Epidermal melanocyte (primary cell): ENCODE data around the gene DAAM2.

Experiments used
- DNase-seq: peaks from one replicate; pipeline ENCODE4 v3.0.0; 2011; ENCODE audit warnings: low spot score; ENCODE audit not compliant: insufficient read length

The DAAM2 gene

DNA sequence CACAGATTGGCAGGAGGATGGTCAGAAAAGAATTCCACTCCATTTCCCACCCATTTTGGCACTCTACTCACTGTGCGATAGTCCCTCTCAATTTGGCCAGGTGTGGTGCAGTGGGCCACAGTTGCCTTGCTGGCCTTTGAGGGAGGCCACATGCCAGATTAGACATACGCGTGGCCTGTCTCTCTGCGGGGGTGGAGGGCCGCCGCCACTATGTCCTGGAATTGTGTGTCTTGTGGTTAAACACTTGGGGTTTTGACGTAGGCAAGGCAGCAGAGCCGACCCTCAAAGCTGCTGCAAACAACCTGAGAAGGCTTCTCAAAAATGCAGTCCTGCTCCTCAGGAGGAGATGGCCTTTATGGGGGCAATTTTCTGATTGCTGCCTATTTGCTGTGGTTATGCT is 4.9 kb upstream of the DAAM2 start:
- no peak for DNase-seq

DNA sequence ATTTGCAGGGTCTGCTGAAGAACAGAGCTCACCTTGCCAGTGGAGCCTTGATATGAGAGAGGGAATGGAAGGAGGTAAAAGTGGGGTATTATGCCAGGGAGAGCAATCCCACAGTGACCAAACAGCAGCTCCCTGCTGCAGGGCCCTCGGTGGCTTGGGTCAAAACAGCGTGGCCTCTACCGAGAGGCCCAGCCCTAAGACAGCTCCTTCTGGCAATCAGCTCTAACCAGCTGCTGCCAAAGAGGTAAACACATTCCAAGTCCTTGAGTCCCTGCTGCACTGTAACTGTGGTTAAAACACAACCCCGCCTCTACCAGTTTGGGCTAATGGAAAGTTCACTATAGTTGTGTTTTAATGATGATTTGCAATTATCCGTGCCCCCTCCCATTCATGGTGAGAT is 1.4 kb upstream of the DAAM2 start:
- DNase-seq: no peak

DNA sequence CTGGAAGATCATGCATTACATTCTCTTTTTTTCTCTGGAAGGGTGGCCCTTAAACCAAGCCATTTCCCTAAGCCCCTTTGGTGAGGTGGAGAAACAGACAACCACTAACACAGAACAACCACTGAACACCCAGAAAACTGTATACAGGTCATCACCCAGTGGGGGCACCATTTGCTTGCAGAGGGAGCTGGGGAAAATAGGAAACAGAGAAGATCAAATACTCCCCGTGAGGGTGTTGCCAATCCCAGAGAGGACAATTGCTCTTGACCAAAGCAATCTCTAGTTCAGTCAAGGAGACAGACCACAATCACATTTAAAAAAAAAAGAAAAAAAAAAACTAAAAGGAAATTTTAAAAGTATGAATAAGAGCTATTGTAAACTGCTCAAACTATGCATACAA is 865 bp upstream of the DAAM2 start:
- DNase-seq: no peak

DNA sequence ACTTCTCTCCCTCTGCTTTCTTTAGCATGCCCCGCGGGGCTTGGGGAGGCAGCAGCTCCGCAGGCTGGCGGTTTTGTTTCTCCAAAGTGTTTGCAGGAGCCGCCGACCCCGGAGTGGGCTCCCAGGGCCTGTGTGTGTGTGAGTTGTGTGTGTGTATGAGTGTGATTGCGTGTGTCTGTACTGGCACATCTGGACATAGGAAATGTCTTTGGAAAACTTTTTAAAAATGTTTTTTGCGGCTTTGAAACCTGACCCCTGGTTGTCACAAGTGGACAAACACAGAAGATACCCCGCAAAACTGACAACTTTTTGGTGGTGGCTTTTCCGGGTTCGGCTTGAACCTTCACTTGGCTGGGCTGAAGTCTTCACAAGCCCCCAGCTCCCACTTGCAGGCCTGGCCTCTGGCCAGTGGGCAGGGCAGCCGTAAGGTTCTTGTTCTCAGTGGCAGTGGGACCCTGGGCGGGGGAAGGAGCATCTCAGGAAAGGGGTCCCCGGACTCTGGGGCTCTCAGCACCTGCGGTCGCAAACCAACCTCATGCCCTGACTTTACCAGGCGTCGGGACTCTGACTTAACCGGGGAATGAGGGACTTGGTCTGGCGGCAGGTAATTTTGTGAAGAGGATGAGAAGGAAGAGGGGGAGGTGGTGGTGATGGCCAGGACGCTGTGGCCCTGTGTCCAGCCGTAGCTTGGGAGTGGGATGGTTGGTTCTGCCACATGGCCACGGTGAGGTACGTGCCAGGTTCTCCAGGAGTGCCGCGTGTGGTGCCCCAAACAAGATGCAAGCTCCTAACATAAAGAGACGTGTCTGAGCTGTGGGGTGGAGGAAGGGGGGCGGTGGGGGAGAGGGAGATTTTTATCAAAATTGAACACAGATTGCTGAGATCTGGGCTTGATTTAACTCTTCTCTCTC is 619 bp downstream of the DAAM2 start:
- DNase-seq: no peak

DNA sequence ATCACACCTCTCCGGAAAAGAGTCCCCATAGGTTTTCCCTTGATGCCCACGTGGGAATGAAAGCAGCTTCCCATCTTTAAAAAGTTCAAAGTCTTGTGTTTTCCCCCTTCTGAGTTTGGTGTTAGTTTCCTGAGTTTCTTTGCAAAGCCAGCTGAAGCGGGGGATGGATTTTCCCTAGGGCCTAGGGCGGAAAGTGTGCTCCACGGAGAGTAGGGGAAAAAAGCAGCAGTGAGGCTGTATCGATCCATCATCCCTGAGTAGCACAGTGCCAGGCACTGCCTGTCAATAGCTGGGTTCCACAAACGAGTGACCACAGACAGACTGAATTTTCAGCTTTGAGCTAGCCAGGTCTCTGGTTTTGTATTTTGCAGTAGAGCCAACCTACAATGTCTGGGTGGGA is 1.3 kb downstream of the DAAM2 start:
- DNase-seq: no peak

DNA sequence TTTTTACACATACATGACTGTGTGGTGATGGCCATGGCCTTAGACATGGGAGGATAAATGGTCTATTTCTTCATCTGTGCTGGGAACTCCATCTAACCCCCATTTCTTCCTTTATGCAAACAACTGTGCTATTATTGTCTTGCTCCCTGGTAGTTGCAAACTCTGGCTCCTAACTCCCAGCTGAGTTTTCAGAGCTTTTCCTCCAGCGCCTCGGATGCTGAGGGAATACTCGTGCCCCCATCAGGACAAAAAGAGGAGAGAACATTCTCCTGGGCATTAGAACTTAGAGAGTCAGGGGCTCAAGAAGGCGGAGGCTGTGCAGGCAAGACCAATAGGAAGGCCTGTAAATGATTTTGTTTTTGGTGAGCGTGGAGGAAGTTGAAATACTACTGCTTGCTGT is 2.1 kb downstream of the DAAM2 start:
- DNase-seq: no peak

DNA sequence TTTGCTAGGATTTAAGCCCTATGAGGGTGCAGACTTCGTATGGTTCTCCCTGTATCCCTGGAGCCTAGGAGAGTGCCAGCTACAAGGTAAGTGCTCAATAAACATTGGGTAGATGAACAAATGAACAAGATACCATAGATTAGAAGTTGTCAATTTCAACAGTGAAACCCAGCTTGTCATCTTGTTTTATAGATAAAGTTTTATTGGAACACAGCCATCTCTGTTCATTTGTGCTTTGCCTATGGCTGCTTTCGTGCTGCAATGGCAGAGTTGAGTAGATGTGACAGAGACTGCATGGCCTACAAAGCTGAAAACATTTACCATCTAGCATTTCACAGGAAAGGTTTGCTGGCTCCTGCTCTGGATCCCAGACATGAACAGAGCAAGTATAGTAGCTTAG is 5.6 kb downstream of the DAAM2 start:
- DNase-seq: no peak

DNA sequence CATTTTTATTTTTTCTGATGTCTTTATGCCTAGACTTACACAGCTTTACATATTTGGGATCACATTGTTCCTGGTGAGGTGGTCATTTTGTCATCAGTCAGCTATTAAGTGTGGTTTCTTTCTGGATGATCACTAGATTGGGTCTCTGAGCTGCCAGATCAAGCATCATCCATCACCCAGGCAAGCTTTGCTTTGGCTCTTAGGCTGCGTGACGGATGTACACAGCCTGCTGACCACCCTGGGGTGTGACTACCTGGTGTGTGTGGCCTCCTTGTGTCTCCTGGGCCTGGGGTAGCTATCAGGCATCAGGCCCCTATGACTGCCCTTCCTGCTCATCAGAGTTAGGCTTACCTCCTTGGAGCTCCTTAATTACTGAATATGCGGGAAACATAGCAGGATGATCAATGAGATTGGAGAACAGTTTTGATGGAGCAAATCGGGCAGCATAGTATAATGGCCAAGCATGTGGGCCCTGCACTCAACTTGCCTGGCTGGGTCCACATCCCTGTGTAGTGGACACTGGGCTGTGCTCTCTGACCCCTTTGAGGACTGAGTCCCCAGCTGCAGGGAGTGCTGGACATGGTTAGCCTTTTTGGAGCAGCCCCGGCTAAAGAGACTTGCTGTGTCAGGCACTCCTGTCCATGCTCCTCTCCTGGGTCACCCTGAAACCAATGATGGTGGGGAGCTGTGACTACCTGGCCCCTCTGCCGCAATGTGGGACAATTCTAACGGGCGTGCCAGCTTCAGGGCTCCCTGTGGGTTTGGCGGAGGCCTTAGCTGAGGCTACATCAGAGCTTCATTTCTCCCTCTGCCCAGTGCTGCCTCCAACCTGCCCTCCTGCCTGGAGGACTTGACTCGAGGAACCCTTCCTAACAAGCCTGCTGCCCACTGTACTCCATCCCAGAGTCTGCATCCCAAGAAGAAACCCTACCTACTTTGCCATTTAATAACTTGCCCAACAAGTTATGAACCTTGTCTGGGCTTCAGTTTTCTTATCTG is 8.2 kb downstream of the DAAM2 start:
- DNase-seq: no peak

DNA sequence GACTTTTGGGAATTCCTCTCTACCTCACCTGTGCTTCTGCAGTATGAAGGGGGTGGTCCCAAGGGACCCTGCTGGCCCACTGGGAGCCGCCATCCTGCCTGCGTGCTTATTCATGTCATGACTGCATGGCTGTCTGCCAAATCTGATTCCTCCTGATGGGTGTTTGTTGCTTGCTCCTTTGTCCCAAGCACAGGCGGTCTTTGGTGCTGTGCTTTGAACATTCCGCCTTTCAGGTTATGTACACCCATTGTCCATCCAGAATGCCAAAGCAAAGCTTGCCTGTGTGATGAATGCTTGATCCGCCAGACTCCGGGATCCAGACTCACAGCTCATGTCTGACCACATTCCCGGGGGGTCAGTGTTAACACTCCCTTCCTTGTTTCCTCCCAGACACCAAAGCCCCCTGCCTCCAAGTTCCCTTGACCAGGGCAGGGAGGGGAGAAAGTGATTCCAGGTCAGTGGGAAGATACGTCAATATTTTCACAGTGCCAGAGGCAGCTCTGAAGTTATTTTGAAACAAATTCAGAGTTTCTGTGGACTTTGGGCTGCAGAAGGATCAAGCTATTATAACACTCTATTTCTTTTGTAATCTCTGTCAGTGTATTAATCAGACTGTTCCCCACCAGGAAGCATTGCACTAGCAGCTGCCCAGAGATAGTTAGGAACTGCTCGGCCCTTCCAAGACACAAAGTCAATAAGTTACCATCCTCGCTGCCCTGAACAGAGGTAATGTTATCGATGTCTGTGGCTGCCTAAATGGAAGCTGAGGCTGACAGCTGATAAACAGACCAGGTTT is 9.5 kb downstream of the DAAM2 start:
- DNase-seq: no peak

DNA sequence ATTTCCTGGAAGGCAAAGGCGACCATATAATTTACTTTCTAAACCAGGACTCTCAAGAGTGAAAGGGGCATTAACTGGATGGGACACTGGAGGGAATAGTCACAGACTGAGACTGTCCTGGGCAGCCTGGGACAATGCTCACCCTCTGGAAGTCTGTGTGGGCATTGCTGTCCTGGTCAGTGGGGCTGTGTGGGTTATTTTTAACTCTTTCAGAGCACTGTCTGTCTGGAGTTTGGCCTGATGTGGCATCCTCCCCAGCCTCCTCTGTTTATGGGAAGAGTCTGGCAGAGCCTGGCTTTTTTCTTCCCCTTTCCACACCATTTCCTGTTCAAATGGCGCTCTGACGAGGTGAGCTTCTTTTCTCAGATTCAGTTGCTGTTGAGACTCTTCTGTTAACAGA is 11.7 kb downstream of the DAAM2 start:
- DNase-seq: no peak

DNA sequence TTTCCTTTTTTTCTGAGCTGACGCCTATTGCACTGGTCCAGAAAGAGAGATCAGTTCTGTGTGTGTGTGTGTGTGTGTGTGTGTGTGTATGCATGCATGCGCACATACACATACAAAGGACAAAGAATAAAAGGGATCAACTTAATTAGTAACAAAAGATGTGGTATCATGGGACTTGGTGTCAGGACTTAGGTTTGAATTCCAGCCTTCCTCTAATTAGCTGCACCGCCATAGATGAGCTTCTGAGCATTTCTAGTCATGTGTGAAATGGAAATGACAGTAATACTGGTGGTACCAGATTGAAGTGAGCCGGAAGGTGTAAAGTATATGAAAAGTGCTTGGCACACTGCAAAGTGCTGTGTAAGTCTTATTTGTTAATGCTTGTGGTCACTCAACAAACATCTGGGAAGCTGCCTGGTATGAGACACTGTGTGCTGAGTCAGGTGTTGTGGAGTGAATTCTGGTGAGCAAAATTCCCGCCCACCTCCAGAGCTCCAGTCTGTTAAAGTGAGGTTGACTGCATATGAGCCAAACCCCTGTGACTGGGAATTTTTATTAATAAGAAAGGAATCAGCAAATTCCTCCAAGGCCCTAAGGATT is 12.4 kb downstream of the DAAM2 start:
- no peak for DNase-seq

DNA sequence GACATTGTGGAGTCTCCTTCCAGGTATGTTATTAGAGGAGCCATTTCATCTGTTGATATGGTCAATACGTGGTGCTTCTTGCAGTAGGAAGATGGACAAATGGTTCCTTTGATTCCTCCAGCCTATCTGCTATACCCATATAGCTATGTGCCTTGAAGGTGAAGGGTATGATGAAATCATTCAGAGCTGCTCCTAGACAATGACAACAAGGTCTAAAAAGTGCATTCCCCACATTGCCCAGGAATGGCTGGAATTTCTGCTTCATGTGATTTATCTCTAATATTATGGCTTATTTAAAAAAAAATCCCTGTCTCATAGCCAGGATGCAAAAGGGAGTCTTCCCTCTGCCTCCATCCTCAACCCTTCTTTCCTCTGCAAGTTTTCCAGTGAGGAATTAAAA is 14.1 kb downstream of the DAAM2 start:
- no peak for DNase-seq

DNA sequence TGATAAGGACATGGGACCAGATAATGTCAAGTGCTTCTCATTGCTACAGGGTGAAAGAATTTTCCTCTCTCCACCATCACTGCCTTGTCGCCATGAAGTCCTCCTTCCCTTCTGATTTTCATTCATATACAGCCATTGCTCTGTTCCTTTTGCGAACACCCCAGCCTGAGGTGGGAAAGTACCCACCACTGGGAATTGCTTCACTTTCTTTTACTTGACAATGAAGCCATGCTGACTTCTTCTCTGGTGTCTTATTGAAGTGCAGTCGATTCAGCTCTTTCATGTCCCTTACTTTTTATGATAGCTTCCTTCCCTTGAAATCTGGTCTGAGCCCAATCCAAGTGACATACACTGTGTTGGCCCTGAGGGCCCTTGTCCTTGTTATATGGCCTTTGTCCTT is 16.2 kb downstream of the DAAM2 start:
- no peak for DNase-seq

DNA sequence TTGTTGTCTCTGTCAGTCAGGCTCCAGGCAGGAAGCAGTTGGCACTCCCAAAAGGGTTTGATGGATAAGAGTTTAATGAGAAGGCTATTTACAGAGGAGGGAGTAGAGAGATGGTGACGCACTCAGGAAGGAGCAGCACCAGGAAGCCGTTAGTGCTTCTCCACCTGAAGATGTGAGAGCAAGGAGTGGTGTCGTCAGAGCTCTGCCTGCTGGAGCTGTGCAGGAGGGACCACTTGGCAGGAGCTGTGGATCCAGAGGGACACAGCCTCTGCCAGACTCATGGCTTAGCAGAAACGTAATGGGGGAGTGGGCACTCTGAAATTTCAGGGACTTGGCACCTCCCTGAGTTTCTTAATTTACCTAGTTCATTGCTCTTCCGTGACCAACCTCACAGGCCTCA is 16.8 kb downstream of the DAAM2 start:
- no peak for DNase-seq

DNA sequence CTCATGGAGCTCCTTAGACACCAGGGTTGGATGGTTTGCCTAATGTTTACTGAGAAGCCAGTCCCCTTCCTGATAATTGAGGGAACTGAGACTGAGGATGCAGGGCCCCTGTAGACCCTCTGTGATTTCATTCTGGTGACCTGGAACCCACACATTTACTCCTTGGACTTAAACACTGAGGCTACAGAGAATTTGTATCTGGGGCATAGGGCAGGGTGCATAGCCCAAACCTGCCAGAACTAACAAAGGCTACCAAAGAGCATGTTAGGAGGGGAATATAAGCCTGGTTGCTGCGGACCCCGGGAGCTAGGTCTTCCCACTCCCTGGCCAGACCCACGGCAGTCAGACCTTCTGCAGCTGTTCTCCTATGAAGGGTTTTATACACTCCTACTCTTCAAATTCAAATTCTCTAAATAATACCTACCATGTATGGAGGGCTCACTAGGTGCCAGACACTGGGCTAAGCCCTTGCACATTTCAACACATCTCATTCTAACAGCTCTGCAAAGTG is 19.7 kb downstream of the DAAM2 start:
- no peak for DNase-seq

DNA sequence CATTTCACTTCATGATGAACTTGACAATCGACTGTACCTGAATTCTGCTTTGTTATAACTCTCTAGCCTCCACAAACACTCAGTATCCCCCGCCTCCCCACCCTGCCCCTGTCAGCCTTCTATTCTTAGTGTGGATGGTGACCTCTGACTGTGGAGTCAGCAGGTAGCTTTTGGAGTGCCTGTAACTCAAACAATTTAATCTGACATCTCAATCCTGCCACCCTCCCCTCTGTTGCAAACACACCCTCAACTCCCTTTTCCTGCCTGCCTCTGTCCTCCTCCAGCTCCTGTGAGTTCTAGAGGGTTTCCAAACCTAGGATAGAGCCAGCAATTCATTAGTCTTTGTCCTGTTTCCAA is 20.3 kb downstream of the DAAM2 start:
- DNase-seq: no peak

DNA sequence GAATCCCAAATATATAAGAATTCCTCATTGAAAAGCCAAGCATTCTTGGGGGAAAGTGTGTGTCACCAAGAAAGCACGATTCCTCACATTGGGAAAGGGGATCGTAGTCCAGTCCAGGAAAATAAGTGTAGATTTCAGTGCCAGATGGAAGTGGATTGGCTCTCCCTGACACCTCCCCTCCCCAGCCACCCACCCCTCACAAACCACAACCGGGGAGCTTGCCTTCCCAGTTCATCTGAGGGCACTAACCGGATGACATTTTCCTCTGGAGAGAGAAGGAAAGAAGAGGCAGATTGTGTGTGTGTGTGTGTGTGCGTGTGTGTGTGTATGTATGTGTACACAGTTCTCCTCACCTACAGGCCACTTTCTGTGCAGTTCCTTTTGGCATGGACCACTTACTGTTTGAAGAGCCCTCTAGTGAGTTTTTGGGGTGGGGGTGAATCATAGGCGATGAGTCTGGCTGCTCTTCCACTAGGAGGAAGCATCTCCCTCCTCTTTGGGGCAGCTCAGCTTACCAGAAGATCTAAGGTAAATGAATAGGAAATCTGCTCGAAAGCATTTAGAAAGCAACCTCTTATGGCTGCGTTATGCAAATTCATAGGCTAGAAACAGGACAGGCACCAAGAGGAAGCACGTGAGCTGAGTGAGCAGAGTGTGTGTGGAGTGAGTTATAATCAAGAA is 20.8 kb downstream of the DAAM2 start:
- no peak for DNase-seq

DNA sequence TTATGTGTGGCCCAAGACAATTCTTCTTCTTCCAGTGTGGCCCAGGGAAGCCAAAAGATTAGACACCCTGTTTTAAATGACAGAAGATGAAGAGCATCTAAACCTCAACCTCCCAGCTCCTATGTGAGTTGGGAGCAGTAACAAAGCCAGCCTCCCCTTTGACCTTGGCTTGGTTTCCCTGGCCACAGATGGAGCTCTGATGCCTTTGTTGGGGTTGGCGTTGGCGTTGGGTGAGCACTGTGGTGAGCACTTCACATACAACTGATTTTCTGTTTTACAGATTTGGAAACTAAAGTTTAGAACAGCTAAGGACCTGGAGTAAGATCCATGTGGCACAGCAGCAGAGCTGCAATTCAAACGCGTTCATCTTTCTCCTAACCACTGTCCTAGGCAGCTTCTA is 22.1 kb downstream of the DAAM2 start:
- no peak for DNase-seq

DNA sequence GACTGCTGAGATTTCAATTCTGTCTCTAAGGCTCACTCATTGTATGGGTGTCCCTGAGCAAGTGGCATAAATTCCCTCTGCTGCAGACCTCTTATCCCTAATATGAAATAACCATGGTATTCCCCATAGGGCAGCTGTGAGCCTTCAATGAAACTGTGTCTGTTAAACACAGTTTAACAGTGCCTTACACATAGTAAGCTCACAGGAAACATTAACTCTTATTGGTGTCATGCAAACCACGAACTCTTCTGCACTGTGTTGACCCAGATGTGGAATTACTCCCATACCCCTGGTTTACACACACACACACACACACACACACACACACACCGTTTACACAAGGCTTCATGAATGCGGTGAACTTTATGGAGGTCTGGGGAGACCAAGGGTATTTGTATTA is 23.2 kb downstream of the DAAM2 start:
- no peak for DNase-seq

DNA sequence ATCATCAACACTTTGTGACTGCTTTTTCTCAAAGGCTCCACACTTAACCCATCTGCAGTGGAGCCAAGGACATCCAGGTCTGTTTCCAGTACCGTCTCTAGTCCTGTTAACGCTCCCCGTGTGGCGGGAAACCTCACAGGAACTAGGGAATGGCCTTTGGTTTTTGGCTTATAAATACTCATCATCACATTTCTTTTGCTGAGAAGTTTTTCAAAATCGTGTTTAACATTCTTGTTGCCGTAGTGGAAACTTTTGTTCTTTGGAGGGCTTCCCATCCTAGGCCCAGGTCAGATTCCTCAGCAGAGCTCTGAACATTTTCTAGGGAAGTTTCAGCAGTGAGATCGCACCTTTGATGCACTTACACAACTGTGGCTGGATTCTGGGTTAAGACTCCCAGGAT is 24.6 kb downstream of the DAAM2 start:
- no peak for DNase-seq
